NB4 (cell line): Measurements from ENCODE around the gene POLL.

ENCODE experiments used
- DNase-seq: peaks from one replicate; pipeline ENCODE4 v3.0.0; 2010; ENCODE audit warnings: low read depth
- H3K4me3 ChIP-seq: one replicate; pipeline ENCODE4 v1.5.1; 2011; ENCODE audit warnings: mild to moderate bottlenecking, low read depth, low read length, moderate library complexity
- MYC ChIP-seq: IDR thresholded peaks from 2 replicates; pipeline ENCODE4 v1.6.1; 2011; ENCODE audit warnings: low read depth, low read length
- POLR2A ChIP-seq: IDR thresholded peaks from 2 replicates; pipeline ENCODE4 v1.6.1; 2011; ENCODE audit warnings: mild to moderate bottlenecking; ENCODE audit not compliant: insufficient read length; ENCODE audit errors: extremely low read depth
- TF ChIP-seq, protein P1 (sequence below): IDR thresholded peaks from one replicate; pipeline ENCODE4 v1.5.1; 2012; ENCODE audit warnings: low read depth, low read length
- TF ChIP-seq, protein P2 (sequence below): IDR thresholded peaks from 2 replicates; pipeline ENCODE4 v1.6.1; 2011; ENCODE audit warnings: low read depth, low read length

POLL gene

DNA sequence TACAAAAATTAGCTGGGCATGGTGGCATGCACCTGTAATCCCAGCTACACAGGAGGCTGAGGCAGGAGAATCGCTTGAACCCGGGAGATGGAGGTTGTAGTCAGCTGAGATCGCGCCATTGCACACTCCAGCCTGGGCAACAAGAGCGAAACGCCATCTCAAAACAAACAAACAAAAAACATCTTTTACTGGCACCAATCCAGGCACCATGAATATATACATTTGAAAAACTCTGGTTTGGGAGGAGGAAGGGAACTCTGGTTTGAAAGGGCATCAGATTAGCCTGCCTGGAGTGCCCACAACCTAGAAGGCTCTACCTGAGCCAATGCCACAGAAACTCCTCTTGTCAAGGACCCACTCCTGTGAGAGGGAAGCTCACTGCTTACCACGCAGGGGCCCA lies 15.9 kb downstream of the POLL start:
- TF ChIP-seq MYC (no peak), POLR2A (no peak)
- TF ChIP-seq, protein P1, sequence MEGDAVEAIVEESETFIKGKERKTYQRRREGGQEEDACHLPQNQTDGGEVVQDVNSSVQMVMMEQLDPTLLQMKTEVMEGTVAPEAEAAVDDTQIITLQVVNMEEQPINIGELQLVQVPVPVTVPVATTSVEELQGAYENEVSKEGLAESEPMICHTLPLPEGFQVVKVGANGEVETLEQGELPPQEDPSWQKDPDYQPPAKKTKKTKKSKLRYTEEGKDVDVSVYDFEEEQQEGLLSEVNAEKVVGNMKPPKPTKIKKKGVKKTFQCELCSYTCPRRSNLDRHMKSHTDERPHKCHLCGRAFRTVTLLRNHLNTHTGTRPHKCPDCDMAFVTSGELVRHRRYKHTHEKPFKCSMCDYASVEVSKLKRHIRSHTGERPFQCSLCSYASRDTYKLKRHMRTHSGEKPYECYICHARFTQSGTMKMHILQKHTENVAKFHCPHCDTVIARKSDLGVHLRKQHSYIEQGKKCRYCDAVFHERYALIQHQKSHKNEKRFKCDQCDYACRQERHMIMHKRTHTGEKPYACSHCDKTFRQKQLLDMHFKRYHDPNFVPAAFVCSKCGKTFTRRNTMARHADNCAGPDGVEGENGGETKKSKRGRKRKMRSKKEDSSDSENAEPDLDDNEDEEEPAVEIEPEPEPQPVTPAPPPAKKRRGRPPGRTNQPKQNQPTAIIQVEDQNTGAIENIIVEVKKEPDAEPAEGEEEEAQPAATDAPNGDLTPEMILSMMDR, result no peak
- TF ChIP-seq, protein P2, sequence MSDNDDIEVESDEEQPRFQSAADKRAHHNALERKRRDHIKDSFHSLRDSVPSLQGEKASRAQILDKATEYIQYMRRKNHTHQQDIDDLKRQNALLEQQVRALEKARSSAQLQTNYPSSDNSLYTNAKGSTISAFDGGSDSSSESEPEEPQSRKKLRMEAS, result no peak
- DNase-seq, result no peak
- no peak overlapping the region for H3K4me3 ChIP-seq

DNA sequence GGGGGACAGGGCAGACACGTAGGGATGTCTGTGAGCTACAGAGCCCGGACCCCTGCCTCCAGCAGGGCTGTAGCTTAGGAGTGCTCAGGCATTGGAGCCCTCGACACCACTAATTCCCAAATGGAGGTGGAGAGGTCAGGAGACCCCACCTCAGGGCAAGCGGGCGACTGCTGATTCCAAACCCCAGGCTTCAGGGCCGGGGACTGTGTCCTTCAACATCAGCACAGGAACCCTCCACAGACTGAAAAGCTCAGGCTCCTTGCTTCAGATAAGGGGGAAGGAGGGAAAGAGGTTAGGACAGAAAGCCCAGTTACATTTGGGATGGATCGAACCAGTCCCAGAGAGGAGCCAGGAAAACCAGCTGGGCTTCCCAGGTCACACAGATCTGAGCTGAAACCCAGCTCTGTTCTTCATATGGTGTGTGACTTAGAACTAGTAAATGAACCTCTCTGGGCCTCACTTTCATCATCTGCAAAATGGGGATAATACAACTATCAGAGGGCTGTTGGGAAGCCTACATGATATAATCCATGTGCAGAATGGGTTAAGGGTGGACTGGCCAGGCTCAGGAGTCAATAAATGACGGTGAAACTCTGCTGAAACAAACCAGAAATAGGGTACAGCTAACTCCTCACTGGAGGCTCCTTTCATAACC lies 16.7 kb downstream of the POLL start:
- DNase-seq, result no peak
- TF ChIP-seq MYC, result no peak
- no peak overlapping the region for H3K4me3 ChIP-seq

DNA sequence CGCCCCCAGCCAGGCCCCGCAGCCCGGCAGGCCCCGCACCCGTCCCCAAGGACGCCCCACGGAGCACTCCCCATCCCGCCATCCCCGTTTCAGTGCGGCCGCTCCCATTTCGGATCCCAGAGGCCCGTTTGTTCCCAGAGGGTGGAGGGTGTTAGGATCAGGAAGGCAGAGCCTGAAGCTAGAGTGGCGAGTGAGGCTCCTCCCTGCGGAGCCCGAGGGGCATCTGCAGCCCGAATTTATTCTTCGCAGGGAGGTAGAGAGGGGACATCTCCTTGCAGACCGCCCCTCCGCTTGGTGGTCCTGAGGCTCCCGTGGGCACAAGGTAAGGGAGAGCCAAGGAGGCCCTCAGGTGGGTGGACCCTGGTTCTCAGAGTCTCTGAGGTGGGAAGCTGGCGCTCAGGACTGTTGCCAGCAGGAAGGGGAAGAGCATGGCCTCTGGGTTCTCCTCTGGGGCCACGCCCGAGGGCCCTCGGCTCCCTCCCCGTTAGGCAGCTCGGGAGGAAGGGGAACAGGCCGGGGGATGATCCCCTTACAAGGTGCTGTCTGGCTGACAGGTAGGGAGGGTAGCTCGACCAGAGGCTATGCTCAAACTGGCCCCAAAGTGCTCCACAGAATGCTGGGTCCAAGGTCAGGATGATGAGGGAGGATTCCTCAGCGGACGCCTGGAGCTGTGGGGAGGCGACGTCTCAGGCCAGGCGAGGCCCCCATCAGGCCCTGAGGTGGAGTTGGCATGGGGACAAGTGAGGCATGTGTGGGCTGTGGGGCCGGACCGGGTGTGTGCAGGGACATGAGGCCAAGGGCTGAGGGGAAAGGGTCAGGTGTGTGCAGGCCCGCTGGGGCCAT lies 17.4 kb downstream of the POLL start:
- TF ChIP-seq, protein P1, result no peak
- TF ChIP-seq, protein P2, result no peak
- TF ChIP-seq POLR2A (no peak), MYC (no peak)
- peak; percentile 35 for DNase-seq
- peak overlapping the region; percentile 30 for H3K4me3 ChIP-seq

DNA sequence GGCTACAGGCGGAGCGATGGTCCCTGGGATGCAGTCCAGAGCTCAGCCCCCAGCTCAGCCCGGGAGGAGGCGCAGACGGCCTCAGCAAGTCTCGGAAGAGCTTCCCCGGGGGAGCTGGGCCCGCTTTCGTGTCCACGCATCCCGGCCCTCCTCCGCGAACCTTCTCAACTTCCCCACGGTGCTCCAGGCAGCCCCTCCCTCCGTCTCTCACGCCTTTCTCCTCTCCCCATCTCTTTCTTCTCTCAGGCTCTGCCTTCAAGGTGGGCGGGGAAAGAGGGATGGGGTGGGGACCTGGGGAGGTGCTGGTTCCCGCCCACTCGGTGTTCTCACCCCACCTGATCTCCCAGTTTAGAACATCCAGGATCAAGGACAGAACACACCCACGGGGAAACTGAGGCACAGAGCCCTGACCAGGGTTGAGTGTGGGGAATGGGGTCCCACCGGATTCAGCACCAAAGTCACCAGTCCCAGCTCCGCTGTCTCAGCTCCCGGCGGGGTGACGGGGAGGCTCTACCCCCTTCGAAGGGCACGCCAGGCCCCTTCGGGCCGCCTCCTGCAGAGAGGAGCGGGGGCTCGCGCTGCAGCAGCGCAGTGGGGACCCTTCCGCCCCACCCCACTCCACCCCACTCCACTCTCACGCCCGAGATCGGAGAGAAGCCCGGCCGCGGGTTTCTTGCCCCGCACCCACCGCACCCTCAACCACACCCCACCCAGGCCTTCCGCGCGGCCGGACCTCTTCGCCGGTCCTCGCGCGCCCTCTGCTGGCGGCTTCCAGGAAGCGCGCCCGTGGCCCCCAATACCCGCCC lies 18.2 kb downstream of the POLL start:
- peak overlapping the region; percentile 11 for H3K4me3 ChIP-seq
- DNase-seq, result peak; percentile 76
- TF ChIP-seq POLR2A, result no peak
- TF ChIP-seq MYC, result 0 out of 2 replicates have a peak, but pooled peaks have one; percentile 28
- TF ChIP-seq, protein P2, result no peak
- TF ChIP-seq, protein P1, result peak; percentile 45

DNA sequence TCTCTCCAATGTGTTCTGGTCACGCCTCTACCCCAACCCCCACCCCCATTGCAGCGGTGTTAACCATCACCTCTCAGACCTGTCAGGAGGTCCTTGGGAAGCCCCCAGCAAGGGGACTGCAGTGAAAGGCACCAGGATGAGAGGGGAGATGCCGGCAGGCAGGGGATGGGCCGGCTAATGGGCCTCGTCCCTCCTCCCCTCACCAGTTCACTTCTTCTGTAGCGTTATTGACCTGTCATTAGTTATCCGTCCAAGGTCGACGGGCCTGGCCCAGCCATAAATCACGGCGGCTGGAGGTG lies 18.8 kb downstream of the POLL start:
- DNase-seq, result no peak
- TF ChIP-seq, protein P1, result no peak
- TF ChIP-seq POLR2A (no peak), MYC (no peak)
- TF ChIP-seq, protein P2, result no peak
- no peak overlapping the region for H3K4me3 ChIP-seq
